ENCODE data around the gene FUT4.

Gene FUT4

GRCh38 chr11:94524341-94524740 is 19.4 kb upstream of the FUT4 start:
- H3K4me1 Mint-ChIP-seq = no peaks in the 10 kb centered on the region
- H3K9me3 Mint-ChIP-seq = no peaks in the 10 kb centered on the region
- no peak for ATAC-seq
- DNase-seq (ENCODE audit: low spot score in 2 of 2) = no peak
- H3K27ac Mint-ChIP-seq = no peak overlapping the region
- H3K4me3 Mint-ChIP-seq = no peak overlapping the region
- no peaks in the 10 kb centered on the region for H3K36me3 Mint-ChIP-seq

- no peaks in the 10 kb centered on the region for H3K9me3 Mint-ChIP-seq
Measured at GRCh38 chr11:94525546-94526324, 18.0 kb upstream of the FUT4 start.

GRCh38 chr11:94526645-94527438 is 16.9 kb upstream of the FUT4 start:
- H3K36me3 Mint-ChIP-seq = no peaks in the 10 kb centered on the region
- DNase-seq (ENCODE audit: low spot score in 2 of 2) (no peak), ATAC-seq (no peak)
- no peak overlapping the region for H3K4me3 Mint-ChIP-seq
- H3K4me1 Mint-ChIP-seq = no peaks in the 10 kb centered on the region
- no peak overlapping the region for H3K27ac Mint-ChIP-seq
- H3K9me3 Mint-ChIP-seq = no peaks in the 10 kb centered on the region

More at GRCh38 chr11:94525546-94526324, 18.0 kb upstream of the FUT4 start:
- Mint-ChIP-seq H3K4me3 (no peak overlapping the region), H3K36me3 (no peaks in the 10 kb centered on the region), H3K4me1 (no peaks in the 10 kb centered on the region), H3K27ac (no peak overlapping the region)
- ATAC-seq = no peak
- no peak for DNase-seq (ENCODE audit: low spot score in 2 of 2)

GRCh38 chr11:94528551-94528950 is 15.2 kb upstream of the FUT4 start:
- no peak for DNase-seq (ENCODE audit: low spot score in 2 of 2)
- no peaks in the 10 kb centered on the region for H3K4me1 Mint-ChIP-seq
- no peak for ATAC-seq
- no peak overlapping the region for H3K27ac Mint-ChIP-seq
- no peak overlapping the region for H3K4me3 Mint-ChIP-seq
- no peaks in the 10 kb centered on the region for H3K9me3 Mint-ChIP-seq
- H3K36me3 Mint-ChIP-seq = no peaks in the 10 kb centered on the region

GRCh38 chr11:94532211-94532610 is 11.5 kb upstream of the FUT4 start:
- ATAC-seq (no peak), DNase-seq (ENCODE audit: low spot score in 2 of 2) (no peak)
- no peaks in the 10 kb centered on the region for H3K4me1 Mint-ChIP-seq
- no peak overlapping the region for H3K27ac Mint-ChIP-seq
- no peaks in the 10 kb centered on the region for H3K36me3 Mint-ChIP-seq
- no peak overlapping the region for H3K4me3 Mint-ChIP-seq
- H3K9me3 Mint-ChIP-seq = no peaks in the 10 kb centered on the region

- DNase-seq (ENCODE audit: low spot score in 2 of 2) = no peak
- Mint-ChIP-seq H3K4me3 (no peak overlapping the region), H3K27ac (no peak overlapping the region), H3K4me1 (no peaks in the 10 kb centered on the region), H3K9me3 (no peaks in the 10 kb centered on the region), H3K36me3 (no peaks in the 10 kb centered on the region)
- ATAC-seq = no peak
Measured at GRCh38 chr11:94533206-94533605, 10.5 kb upstream of the FUT4 start.

GRCh38 chr11:94533696-94534630 is 9.8 kb upstream of the FUT4 start:
- H3K36me3 Mint-ChIP-seq = no peaks in the 10 kb centered on the region
- no peaks in the 10 kb centered on the region for H3K4me1 Mint-ChIP-seq
- DNase-seq (ENCODE audit: low spot score in 2 of 2) = no peak
- ATAC-seq = no peak
- H3K27ac Mint-ChIP-seq = no peak overlapping the region
- H3K9me3 Mint-ChIP-seq = no peaks in the 10 kb centered on the region
- no peak overlapping the region for H3K4me3 Mint-ChIP-seq

GRCh38 chr11:94536386-94536785 is 7.3 kb upstream of the FUT4 start:
- Mint-ChIP-seq H3K4me1 (no peaks in the 10 kb centered on the region), H3K36me3 (no peaks in the 10 kb centered on the region), H3K4me3 (no peak overlapping the region), H3K27ac (no peak overlapping the region), H3K9me3 (no peaks in the 10 kb centered on the region)
- no peak for ATAC-seq
- no peak for DNase-seq (ENCODE audit: low spot score in 2 of 2)

- H3K27ac Mint-ChIP-seq = no peak overlapping the region
- ATAC-seq (no peak), DNase-seq (ENCODE audit: low spot score in 2 of 2) (no peak)
- H3K9me3 Mint-ChIP-seq = no peaks in the 10 kb centered on the region
- H3K4me1 Mint-ChIP-seq = no peaks in the 10 kb centered on the region
- no peak overlapping the region for H3K4me3 Mint-ChIP-seq
- no peaks in the 10 kb centered on the region for H3K36me3 Mint-ChIP-seq
Measured at GRCh38 chr11:94537031-94537600, 6.6 kb upstream of the FUT4 start.

- Mint-ChIP-seq H3K9me3 (no peaks in the 10 kb centered on the region), H3K36me3 (peaks cover 7% of the 10 kb centered on the region), H3K4me1 (peaks cover 11% of the 10 kb centered on the region), H3K4me3 (no peak overlapping the region), H3K27ac (peak overlapping the region; percentile 22)
- no peak for ATAC-seq
- DNase-seq (ENCODE audit: low spot score in 2 of 2) = no peak
Measured at GRCh38 chr11:94539420-94539819, 4.3 kb upstream of the FUT4 start.

GRCh38 chr11:94544646-94545263 is 1.0 kb downstream of the FUT4 start:
- Mint-ChIP-seq H3K9me3 (no peaks in the 10 kb centered on the region), H3K36me3 (peaks cover 19% of the 10 kb centered on the region), H3K27ac (peak overlapping the region; percentile 58), H3K4me1 (peaks cover 37% of the 10 kb centered on the region), H3K4me3 (peak overlapping the region; percentile 97)
- DNase-seq (ENCODE audit: low spot score in 2 of 2) (no peak), ATAC-seq (peak; percentile 17)

- peak in 1 of 2 donors; percentile 9 for DNase-seq (ENCODE audit: low spot score in 2 of 2)
- H3K9me3 Mint-ChIP-seq = no peaks in the 10 kb centered on the region
- H3K4me1 Mint-ChIP-seq = peaks cover 44% of the 10 kb centered on the region
- H3K4me3 Mint-ChIP-seq = peak overlapping the region; percentile 97
- peaks cover 19% of the 10 kb centered on the region for H3K36me3 Mint-ChIP-seq
- no peak for ATAC-seq
- H3K27ac Mint-ChIP-seq = peak overlapping the region; percentile 58
Measured at GRCh38 chr11:94545264-94546161, 1.8 kb downstream of the FUT4 start.

- H3K27ac Mint-ChIP-seq = peak overlapping the region; percentile 58
- H3K4me3 Mint-ChIP-seq = peak overlapping the region; percentile 97
- peaks cover 19% of the 10 kb centered on the region for H3K36me3 Mint-ChIP-seq
- peaks cover 46% of the 10 kb centered on the region for H3K4me1 Mint-ChIP-seq
- DNase-seq (ENCODE audit: low spot score in 2 of 2) (no peak), ATAC-seq (no peak)
- H3K9me3 Mint-ChIP-seq = no peaks in the 10 kb centered on the region
Measured at GRCh38 chr11:94546162-94546470, 2.4 kb downstream of the FUT4 start.

GRCh38 chr11:94546886-94547285 is 3.2 kb downstream of the FUT4 start:
- H3K4me1 Mint-ChIP-seq = peaks cover 46% of the 10 kb centered on the region
- no peak overlapping the region for H3K27ac Mint-ChIP-seq

More at GRCh38 chr11:94546886-94547285, 3.2 kb downstream of the FUT4 start:
- ATAC-seq (no peak), DNase-seq (ENCODE audit: low spot score in 2 of 2) (no peak)
- Mint-ChIP-seq H3K9me3 (no peaks in the 10 kb centered on the region), H3K4me3 (peak overlapping the region; percentile 97), H3K36me3 (peaks cover 19% of the 10 kb centered on the region)

All from stimulated activated effector memory CD8-positive, alpha-beta T cell treated with anti-CD3 and anti-CD28 coated beads, Interleukin-12 subunit alpha, Interleukin-12 subunit beta, amount 100 ng/mL, for 72 hours (primary cell).